Activated CD4-positive, alpha-beta T cell treated with anti-CD3 and anti-CD28 coated beads for 1 hour (primary cell): ENCODE data around the gene CPHXL.

ENCODE experiments used
- DNase-seq: peaks from one replicate; pipeline ENCODE4 v3.0.0-alpha.2; 2020

The CPHXL gene

DNA sequence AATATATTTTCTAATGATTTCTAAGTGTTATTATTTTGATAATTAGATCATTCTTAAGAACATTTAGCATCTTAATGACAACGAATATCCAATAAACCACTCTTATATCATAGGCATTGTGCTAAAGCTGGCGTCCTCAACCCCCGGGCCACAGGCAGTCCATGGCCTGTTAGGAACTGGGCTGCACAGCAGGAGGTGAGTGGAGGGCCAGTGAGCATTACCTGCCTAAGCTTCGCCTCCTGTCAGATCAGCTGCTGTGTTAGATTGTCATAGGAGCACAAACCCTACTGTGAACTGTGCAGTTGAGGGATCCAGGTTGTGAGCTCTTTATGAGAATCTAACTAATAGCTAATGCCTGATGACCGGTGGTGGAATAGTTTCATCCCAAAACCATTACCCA, 28.7 kb downstream of the CPHXL start:
- no peak for DNase-seq

DNA sequence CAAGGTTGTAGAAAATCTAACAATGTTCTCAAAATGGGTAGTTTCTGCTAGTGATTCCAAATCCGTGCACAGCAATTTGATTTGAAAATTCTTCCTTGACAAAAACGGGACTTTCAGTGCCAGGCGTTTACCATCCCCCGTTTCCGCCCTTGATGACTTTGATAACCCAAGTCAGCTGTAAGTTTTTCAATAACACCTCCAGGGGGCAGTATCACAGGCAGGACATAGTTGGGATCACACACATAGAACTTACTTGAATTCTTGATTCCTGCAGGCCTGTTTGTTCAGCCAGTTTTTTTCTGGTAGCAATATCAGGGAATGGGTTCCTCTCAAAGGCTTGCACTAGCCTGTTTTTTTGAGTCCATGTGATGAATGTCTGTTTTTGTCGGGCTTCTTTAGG, 30.6 kb downstream of the CPHXL start:
- DNase-seq: no peak

DNA sequence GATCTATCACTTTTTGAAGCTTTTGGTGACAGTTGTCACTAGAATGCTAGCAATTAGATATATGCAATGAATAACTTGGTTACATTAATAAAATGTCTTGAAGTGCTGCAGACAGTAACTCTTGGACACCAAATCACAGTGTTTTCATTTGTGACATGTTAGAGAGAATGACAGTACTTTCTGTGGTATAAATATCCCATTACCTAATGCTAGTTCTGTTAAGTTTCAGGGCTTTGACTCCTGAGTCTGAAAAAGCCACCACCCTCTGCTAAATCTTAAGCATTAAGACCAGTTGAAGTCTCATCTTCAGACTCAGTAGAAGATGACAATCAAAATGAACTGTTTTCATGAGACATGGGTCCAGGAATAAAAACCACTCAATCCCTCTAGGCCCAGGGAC, 38.9 kb downstream of the CPHXL start:
- no peak for DNase-seq

DNA sequence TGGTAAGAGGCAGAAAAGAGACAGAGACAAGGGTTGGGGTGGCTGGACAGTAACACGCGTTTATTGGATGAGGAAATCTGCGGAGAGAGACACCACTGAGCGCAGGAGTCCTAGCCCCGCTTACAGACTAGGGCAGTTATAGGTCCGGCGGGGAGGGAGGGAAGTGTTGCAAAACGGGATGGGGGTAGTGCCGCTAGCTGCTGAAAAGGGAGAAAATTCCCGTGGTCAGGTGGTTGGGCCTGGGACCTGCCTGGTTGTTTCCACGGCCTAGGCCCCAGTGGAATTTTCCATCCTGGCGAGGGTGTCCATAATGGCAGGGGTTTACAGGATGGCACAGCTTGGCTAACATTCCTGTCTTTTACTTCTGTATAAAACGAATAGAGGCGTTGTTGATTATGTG, 44.0 kb downstream of the CPHXL start:
- no peak for DNase-seq

DNA sequence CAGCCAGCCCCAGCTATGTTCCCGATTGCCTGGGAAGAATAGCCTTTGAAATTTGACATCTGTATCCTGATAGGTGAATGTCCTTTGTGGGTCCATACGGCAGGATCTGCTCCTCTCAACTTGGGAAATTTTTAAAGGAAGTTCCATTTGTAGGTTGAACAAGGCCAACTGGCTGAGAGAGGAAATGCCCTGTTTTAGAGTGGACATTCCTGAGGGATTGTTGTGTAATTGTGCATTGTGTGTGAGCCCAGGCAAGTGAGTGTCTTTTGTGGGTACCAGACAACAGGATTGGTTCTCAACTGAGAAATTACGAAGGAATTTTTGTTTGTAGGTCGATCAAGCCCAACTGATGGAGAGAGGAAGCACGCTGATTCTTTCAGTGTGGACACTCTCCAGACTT, 46.9 kb downstream of the CPHXL start:
- DNase-seq: no peak

DNA sequence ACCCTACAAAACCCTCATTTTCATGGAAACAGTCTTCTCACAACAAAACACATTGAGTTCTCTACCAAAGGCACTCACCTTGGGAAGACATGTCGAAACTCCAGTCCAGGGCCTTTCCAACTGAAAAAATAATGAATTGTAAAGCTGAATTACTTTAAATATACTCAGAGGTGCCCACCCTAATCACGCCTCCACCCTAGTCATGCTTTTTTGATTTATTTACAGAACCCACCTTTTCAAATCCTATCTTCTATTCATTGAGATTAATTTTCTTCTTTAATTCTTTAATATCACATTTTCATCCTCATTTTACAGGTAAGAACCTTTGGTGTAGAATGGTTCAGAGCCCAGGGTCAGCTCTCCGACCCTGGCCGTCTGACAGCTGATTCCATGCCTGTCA, 49.4 kb downstream of the CPHXL start, which contains the start of gene CPHXL2:
Gene CPHXL2 (minus strand): TSS at position 101 of the 400 bp plus-strand sequence. CDS start 10 bp downstream, at position 91.
- no peak for DNase-seq

DNA sequence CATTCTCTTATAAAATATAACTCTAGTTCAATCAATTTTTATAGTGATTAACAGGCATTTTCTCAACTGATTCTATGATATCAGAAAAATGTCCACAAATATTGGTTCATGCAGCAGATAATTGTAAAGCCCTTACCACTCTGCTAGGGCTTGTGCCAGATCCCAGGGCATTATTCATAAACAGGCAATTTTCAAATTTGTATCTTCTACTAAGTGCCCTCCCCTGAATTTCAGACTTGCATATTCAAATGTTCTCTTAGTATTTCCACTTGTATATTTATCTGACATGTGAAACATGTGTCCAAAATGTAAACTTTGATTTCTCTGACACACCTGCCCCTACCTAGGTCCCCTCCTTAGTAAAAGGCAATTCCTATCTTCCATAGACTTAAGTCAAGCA, 58.8 kb downstream of the CPHXL start:
- DNase-seq: no peak
